Endometrial microvascular endothelial cells (primary cell): ENCODE measurements around the gene ANKS4B. TPM values are rescaled to one million over a fixed set of nuclear protein-coding genes. Genes with fewer than 3 reads are reported as not detected.
"Not testable (repeated sequence)": the region's sequence is repeated elsewhere in the genome, so short reads cannot be mapped to it uniquely, and the experiment has no call there.

Experiments
- in situ Hi-C: cut with HindIII; loops from 2 replicates; pipeline ENCODE4 v1.10.0; 2017; ENCODE audit warnings: low sequenced_read_pairs, low pct_unique_long_range_greater_than_20kb; ENCODE audit errors: inconsistent ontology term
- total RNA-seq: library from RNA; depleted of rRNA; stranded (reverse); fragments of >200 nt; gene quantifications from one replicate; pipeline ENCODE4 v1.2.3, GENCODE V29; 2015; ENCODE audit errors: inconsistent ontology term

ANKS4B gene
- total RNA-seq, 1 donor from 2014 or later: not detected

GRCh38 chr16:21214086-21214485, 19.4 kb upstream of the ANKS4B start:
- in situ Hi-C loops: no loop called here

- in situ Hi-C loops: no loop called here
Observed at GRCh38 chr16:21217121-21217520, 16.4 kb upstream of the ANKS4B start.

- in situ Hi-C loops: no loop called here
Observed at GRCh38 chr16:21218153-21218552, 15.3 kb upstream of the ANKS4B start.

GRCh38 chr16:21219551-21219950, 13.9 kb upstream of the ANKS4B start:
- in situ Hi-C loops: no loop called here

- in situ Hi-C loops: no loop called here
Observed at GRCh38 chr16:21222495-21223337, 10.8 kb upstream of the ANKS4B start.

GRCh38 chr16:21223787-21224186, 9.7 kb upstream of the ANKS4B start:
- in situ Hi-C loops: no loop called here

GRCh38 chr16:21224800-21225199, 8.7 kb upstream of the ANKS4B start:
- in situ Hi-C loops: no loop called here

GRCh38 chr16:21226749-21227148, 6.8 kb upstream of the ANKS4B start:
- in situ Hi-C loops: no loop called here

GRCh38 chr16:21227866-21228265, 5.6 kb upstream of the ANKS4B start:
- in situ Hi-C loops: no loop called here

GRCh38 chr16:21228361-21228872, 5.1 kb upstream of the ANKS4B start:
- in situ Hi-C loops: no loop called here

- in situ Hi-C loops: no loop called here
Observed at GRCh38 chr16:21233045-21233520, 416 bp upstream of the ANKS4B start.

- in situ Hi-C loops: no loop called here
Observed at GRCh38 chr16:21235199-21235585, 1.7 kb downstream of the ANKS4B start.

- in situ Hi-C loops: no loop called here
Observed at GRCh38 chr16:21236831-21237230, 3.3 kb downstream of the ANKS4B start.

- in situ Hi-C loops: no loop called here
Observed at GRCh38 chr16:21239646-21240045, 6.1 kb downstream of the ANKS4B start.

- in situ Hi-C loops: no loop called here
Observed at GRCh38 chr16:21242756-21243155, 9.3 kb downstream of the ANKS4B start.

GRCh38 chr16:21244518-21245215, 11.2 kb downstream of the ANKS4B start:
- in situ Hi-C loops: no loop called here

GRCh38 chr16:21248179-21248578, 14.7 kb downstream of the ANKS4B start:
- in situ Hi-C loops: not testable (repeated sequence)

- in situ Hi-C loops: no loop called here
Observed at GRCh38 chr16:21250072-21250923, 16.8 kb downstream of the ANKS4B start.

GRCh38 chr16:21253470-21253869, 20.0 kb downstream of the ANKS4B start:
- in situ Hi-C loops: no loop called here
